T-helper 1 cell treated with Interleukin-12 subunit alpha and Interleukin-12 subunit beta and Interleukin-4 antibody, amounts not matched to agents 30 μg/mL and 1 μg/mL, for 36 hours (primary cell): Measurements from ENCODE around the gene CRK.
"Not testable (repeated sequence)": the region's sequence is repeated elsewhere in the genome, so short reads cannot be mapped to it uniquely, and the experiment has no call there.

Experiments
- H3K27ac Mint-ChIP-seq: one replicate; pipeline ENCODE4 v1.8.0; 2021; ENCODE audit warnings: mild to moderate bottlenecking, mixed read lengths
- H3K27me3 Mint-ChIP-seq: one replicate; pipeline ENCODE4 v1.8.0; 2021; ENCODE audit warnings: low read depth, mixed read lengths
- H3K36me3 Mint-ChIP-seq: one replicate; pipeline ENCODE4 v1.8.0; 2021; ENCODE audit warnings: low read depth, mixed read lengths
- H3K4me1 Mint-ChIP-seq: one replicate; pipeline ENCODE4 v1.8.0; 2021; ENCODE audit warnings: low read depth, mixed read lengths
- H3K4me3 Mint-ChIP-seq: one replicate; pipeline ENCODE4 v1.8.0; 2021; ENCODE audit warnings: mild to moderate bottlenecking, moderate library complexity, mixed read lengths
- H3K9me3 Mint-ChIP-seq: one replicate; pipeline ENCODE4 v1.8.0; 2021; ENCODE audit warnings: mixed read lengths

The CRK gene

GRCh38 chr17:1412185-1413110 is 43.6 kb downstream of the CRK start:
- Mint-ChIP-seq H3K27ac (no peak overlapping the region), H3K9me3 (no peaks in the 10 kb centered on the region), H3K4me3 (no peak overlapping the region), H3K36me3 (peaks cover 2% of the 10 kb centered on the region), H3K27me3 (no peaks in the 10 kb centered on the region), H3K4me1 (no peaks in the 10 kb centered on the region)

GRCh38 chr17:1402262-1402586 is 53.8 kb downstream of the CRK start:
- no peaks in the 10 kb centered on the region for H3K9me3 Mint-ChIP-seq
- no peaks in the 10 kb centered on the region for H3K27me3 Mint-ChIP-seq
- H3K27ac Mint-ChIP-seq: no peak overlapping the region
- H3K4me3 Mint-ChIP-seq: no peak overlapping the region
- peaks cover 15% of the 10 kb centered on the region for H3K4me1 Mint-ChIP-seq
- peaks cover 14% of the 10 kb centered on the region for H3K36me3 Mint-ChIP-seq

DNA sequence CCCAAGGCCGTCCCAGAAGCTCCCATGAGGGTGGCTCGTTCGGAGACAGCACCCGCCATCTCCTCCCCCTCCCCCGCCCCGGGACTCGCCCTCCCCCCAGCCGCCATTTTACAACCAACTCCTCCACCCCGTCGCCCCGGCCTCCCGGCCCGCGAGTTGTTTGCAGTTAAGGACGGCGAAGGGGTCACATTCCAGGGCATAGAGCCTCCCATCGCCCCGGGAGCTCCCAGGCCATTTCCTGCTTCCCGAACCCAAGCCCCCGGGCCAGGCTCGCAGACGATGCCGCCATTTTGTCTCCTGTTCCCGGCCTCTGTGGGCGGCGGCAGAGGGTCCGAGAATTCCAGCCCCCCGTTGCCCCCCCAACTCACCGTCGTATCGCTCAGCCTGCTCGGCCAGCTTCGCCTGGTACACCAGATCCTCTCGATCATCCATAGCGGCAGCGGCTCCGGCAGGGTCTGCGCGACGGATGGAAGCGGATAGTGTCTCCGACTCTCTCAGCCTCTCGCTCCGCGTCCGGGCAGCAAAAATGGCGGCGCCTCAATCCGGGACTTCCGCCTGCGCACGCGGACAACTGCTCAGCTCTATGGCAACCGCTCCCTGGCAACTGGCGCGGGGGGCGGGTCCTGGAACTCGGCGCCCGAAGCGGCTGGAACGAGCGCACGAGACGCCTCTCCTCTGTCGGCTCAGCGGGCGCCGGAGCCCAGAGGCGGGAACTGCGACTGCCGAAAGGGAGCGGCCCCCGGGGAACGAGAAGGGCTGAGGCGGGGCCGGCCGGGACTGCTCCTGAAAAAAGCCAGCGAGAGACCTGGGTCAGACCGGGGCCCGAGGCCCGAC is 56.1 kb downstream of the CRK start, which contains the start of gene YWHAE:
Gene YWHAE (minus strand): TSS at position 544 of the 834 bp plus-strand sequence. CDS start 112 bp downstream, at position 432.
- Mint-ChIP-seq H3K4me1 (peaks cover 19% of the 10 kb centered on the region), H3K27me3 (no peaks in the 10 kb centered on the region), H3K4me3 (peak within 1 kb of the TSS; percentile 94), H3K27ac (peak within 1 kb of the TSS; percentile 94), H3K36me3 (peaks cover 18% of the 10 kb centered on the region), H3K9me3 (no peaks in the 10 kb centered on the region)

- Mint-ChIP-seq H3K4me3 (peak overlapping the region; percentile 94), H3K4me1 (peaks cover 20% of the 10 kb centered on the region), H3K27me3 (no peaks in the 10 kb centered on the region), H3K36me3 (peaks cover 18% of the 10 kb centered on the region), H3K27ac (peak overlapping the region; percentile 94), H3K9me3 (no peaks in the 10 kb centered on the region)
These were observed 56.9 kb downstream of the CRK start for GRCh38 chr17:1398931-1399678.

DNA sequence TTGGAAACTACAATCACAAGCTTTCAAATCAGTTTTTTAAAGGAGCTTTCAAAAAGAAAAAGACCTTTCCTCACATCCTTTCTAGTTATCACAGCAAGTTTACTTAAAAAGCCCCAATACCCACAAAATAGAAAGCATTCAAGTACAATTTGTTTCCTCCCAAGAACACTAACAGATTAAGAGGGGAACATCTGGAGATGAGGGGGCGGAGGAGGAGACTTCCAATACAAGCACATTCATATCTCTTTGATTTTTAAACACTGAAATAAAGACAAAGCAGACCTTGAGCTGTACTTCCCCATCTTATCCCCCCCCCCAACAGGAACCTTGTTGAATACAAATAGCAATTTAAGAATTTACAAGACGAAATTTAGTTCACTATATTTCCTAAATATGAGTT is 58.0 kb downstream of the CRK start:
- Mint-ChIP-seq H3K36me3 (peaks cover 18% of the 10 kb centered on the region), H3K4me1 (peaks cover 23% of the 10 kb centered on the region), H3K9me3 (no peaks in the 10 kb centered on the region), H3K27me3 (no peaks in the 10 kb centered on the region), H3K27ac (peak overlapping the region; percentile 53), H3K4me3 (peak overlapping the region; percentile 94)

DNA sequence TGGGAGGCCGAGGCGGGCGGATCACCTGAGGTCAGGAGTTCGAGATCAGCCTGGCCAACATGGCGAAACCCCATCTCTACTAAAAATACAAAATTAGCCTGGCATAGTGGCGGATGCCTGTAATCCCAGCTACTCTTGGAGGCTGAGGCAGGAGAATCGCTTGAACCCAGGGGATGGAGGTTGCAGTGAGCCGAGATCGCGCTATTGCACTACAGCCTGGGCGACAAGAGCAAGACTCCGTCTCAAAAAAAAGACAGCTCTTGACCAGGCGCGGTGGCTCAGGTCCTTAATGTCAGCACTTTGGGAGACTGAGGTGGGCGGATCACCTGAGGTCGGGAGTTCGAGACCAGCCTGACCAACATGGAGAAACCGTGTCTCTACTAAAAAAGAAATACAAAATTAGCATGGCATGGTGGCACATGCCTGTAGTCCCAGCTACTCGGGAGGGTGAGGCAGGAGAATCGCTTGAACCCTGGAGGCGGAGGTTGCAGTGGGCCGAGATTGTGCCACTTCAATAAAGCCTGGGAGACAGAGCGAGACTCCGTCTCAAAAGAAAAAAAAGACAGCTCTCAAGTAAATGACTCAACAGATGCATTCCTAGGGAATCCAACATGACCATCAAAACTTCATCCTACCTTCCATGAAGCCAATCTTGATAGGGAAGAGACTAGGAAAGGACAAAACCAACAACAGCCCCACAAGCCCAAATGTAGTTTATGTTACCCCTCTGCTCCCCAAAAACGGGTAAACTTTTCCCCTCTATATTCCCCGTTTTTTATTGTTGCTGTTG is 60.0 kb downstream of the CRK start:
- H3K4me3 Mint-ChIP-seq, H3K27me3 Mint-ChIP-seq, H3K27ac Mint-ChIP-seq, H3K9me3 Mint-ChIP-seq: not testable (repeated sequence)
- H3K36me3 Mint-ChIP-seq: peaks cover 18% of the 10 kb centered on the region
- H3K4me1 Mint-ChIP-seq: peaks cover 32% of the 10 kb centered on the region

DNA sequence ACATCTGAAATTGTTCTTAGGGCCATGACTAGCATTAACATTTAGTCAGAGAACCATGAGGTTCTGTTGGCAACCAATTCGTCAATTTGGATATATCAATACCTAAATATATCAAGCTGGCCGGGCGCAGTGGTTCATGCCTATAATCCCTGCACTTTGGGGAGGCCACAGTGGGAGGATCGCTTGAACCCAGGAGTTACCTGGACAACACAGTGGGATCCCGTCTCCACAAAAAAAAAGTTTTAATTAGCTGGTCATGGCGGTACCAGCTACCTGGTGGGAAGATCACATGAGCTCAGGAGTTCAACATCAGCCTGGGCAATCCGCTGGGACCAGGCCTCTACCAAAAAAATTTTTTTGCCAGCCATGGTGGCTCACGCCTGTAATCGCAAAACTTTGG is 64.5 kb downstream of the CRK start:
- Mint-ChIP-seq H3K36me3 (no peaks in the 10 kb centered on the region), H3K27me3 (no peaks in the 10 kb centered on the region), H3K4me1 (peaks cover 24% of the 10 kb centered on the region), H3K9me3 (no peaks in the 10 kb centered on the region), H3K4me3 (no peak overlapping the region), H3K27ac (no peak overlapping the region)

DNA sequence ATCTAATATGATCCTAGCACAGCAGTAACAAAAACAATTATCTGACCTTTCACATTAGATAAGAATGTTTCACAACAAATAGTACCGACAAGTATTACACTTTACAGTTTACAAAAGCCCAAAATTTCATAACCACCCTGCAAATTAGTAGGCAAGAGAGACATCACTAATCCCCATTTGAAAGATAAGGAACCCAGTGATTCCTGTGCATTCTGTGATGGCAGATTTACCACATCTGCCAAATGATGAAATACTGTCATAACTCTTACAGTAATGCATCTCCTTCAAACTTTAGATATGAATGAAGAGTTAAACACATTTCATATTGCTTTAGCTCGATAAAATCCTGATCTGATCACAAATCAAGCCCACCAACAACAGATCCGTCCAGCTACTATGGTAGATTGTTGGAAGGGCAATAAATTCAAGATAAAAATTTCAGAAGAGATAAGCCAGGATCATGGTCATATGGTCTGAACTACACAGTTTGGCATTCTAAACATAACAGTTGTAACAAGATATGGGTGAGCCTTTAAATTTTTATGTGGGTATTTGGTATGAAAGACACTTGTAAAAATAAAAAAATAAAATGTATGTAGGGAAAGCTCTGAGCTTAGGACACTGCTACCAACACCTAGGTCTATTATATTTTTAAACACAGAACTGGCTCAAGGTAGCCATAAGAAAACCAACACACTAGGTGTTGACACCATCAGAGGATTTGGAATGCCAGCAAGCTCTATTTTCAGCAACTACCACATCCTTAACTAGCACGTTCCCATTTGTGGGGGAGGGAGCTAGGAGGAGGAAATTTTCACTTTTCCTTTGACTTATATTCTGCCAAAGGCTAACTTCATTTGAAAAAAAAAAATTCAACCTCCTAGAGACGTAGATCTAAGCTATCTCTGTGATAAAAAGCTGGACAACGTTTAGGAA is 65.3 kb downstream of the CRK start:
- Mint-ChIP-seq H3K36me3 (no peaks in the 10 kb centered on the region), H3K4me3 (no peak overlapping the region), H3K27ac (peak overlapping the region; percentile 7), H3K27me3 (no peaks in the 10 kb centered on the region), H3K9me3 (no peaks in the 10 kb centered on the region), H3K4me1 (peaks cover 28% of the 10 kb centered on the region)

GRCh38 chr17:1387490-1388227 is 68.4 kb downstream of the CRK start:
- H3K4me1 Mint-ChIP-seq: peaks cover 30% of the 10 kb centered on the region
- H3K4me3 Mint-ChIP-seq, H3K9me3 Mint-ChIP-seq, H3K36me3 Mint-ChIP-seq, H3K27ac Mint-ChIP-seq, H3K27me3 Mint-ChIP-seq: not testable (repeated sequence)

DNA sequence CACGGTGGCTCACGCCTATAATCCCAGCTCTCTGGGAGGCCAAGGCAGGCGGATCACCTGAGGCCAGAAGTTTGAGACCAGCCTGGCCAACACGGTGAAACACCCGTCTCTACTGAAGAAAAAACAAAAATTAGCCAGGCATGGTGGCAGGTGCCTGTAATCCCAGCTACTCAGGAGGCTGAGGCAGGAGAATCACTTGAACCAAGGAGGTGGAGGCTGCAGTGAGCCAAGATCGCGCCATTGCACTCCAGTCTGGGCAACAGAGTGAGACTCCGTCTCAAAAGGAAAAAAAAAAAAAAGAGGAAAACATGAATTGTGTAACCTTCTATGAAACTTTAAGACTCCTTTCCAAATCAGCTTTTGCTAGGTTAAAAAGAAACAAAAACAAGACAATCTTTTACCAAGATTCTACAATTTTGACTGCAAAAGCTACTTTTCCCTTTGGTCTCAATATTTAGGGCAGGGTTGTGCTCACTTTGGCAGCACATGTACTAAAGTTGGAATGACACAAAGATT is 69.3 kb downstream of the CRK start:
- not testable (repeated sequence) for H3K27ac Mint-ChIP-seq, H3K27me3 Mint-ChIP-seq, H3K4me3 Mint-ChIP-seq, H3K36me3 Mint-ChIP-seq, H3K9me3 Mint-ChIP-seq
- peaks cover 24% of the 10 kb centered on the region for H3K4me1 Mint-ChIP-seq

GRCh38 chr17:1386265-1386664 is 69.8 kb downstream of the CRK start:
- peaks cover 4% of the 10 kb centered on the region for H3K36me3 Mint-ChIP-seq
- H3K4me1 Mint-ChIP-seq: peaks cover 27% of the 10 kb centered on the region
- H3K27me3 Mint-ChIP-seq: no peaks in the 10 kb centered on the region
- H3K9me3 Mint-ChIP-seq: no peaks in the 10 kb centered on the region
- no peak overlapping the region for H3K27ac Mint-ChIP-seq
- no peak overlapping the region for H3K4me3 Mint-ChIP-seq

DNA sequence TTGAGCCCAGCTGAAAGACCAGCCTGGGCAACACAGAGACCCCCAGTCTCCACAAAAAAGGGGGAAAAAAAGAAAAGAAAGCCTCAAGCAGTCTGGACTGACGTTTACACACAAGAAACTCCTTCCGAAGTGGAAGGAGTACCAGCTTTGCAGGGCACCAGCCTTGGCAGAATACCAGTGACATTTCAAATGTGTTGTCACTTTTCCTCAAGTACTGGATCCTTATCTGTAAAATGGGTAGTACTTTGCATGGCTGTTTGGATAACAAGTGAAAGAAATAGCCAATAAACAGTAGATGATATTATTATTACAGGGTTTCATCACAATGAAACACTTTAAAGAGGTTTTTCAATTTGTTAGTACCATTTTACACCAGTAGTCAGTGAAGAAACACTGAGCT is 70.2 kb downstream of the CRK start:
- H3K36me3 Mint-ChIP-seq: peaks cover 4% of the 10 kb centered on the region
- H3K27me3 Mint-ChIP-seq: no peaks in the 10 kb centered on the region
- H3K9me3 Mint-ChIP-seq: no peaks in the 10 kb centered on the region
- no peak overlapping the region for H3K27ac Mint-ChIP-seq
- no peak overlapping the region for H3K4me3 Mint-ChIP-seq
- H3K4me1 Mint-ChIP-seq: peaks cover 25% of the 10 kb centered on the region
